Breast epithelium (tissue), 4 donors: ENCODE measurements around the gene ACOX2. TPM values are rescaled to one million over a fixed set of nuclear protein-coding genes. Genes with fewer than 3 reads are reported as not detected.

ENCODE experiments used
- DNase-seq, 2 donors: peaks; one replicate each; pipeline ENCODE4 v3.0.0-alpha.2; 2019; ENCODE audit warnings: low spot score in 2 of 2
- H3K27ac ChIP-seq, 2 donors: fragments of 200-600 bp; sonication (generic) in 1 of 2; one replicate each; pipeline ENCODE4 v1.5.1; 2016 to 2019; ENCODE audit warnings: mild to moderate bottlenecking in 1 of 2
- H3K27me3 ChIP-seq, 2 donors: fragments of 200-600 bp; sonication (generic) in 1 of 2; one replicate each; pipeline versions ENCODE4 v1.5.1 to v1.6.0; 2017 to 2019; ENCODE audit warnings: control low read depth in 1 of 2, mild to moderate bottlenecking in 1 of 2
- H3K36me3 ChIP-seq: fragments of 200-600 bp; one replicate; pipeline ENCODE4 v1.5.1; 2019
- H3K4me1 ChIP-seq, 2 donors: fragments of 200-600 bp; sonication (generic); one replicate each; pipeline ENCODE4 v1.5.1; 2016 to 2019; ENCODE audit warnings: control low read depth in 1 of 2
- H3K4me3 ChIP-seq, 3 donors: fragments of 200-600 bp; sonication (generic); 1 replicate in 2 of 3; 2 replicates in 1 of 3; pipeline ENCODE4 v1.5.1; 2016 to 2019; ENCODE audit warnings: mild to moderate bottlenecking in 3 of 3, moderate library complexity in 2 of 3
- H3K9me3 ChIP-seq, 2 donors: fragments of 200-600 bp; sonication (generic) in 1 of 2; one replicate each; pipeline ENCODE4 v1.5.1; 2016 to 2019; ENCODE audit warnings: control low read depth in 1 of 2
- CTCF ChIP-seq, 3 donors: fragments of 450-650 bp; IDR thresholded peaks; one replicate each; pipeline ENCODE4 v1.5.1; 2016 to 2017; ENCODE audit warnings: antibody characterized with exemption in 3 of 3, mild to moderate bottlenecking in 3 of 3, moderate library complexity in 3 of 3
- POLR2A ChIP-seq: fragments of 450-650 bp; IDR thresholded peaks from one replicate; pipeline ENCODE4 v1.6.1; 2016; ENCODE audit warnings: antibody characterized with exemption, mild to moderate bottlenecking, moderate library complexity
- POLR2AphosphoS5 ChIP-seq, 3 donors: sonication (generic); formaldehyde crosslinking; IDR thresholded peaks; one replicate each; pipeline ENCODE4 v1.6.1; 2017; ENCODE audit warnings: antibody characterized with exemption in 3 of 3
- intact Hi-C: fragments of 100-400 bp; cut with DNase I; formaldehyde crosslinking; loops from one replicate; pipeline ENCODE4 v1.15.1; 2023; ENCODE audit warnings: low total_unique reads
- total RNA-seq, 3 donors: library from RNA; depleted of rRNA; stranded (reverse); fragments of >200 nt; gene quantifications; one replicate each; pipeline ENCODE4 v1.1.0, GENCODE V29; 2016

The ACOX2 gene
- total RNA-seq, 3 donors from 2014 or later: 12.1 to 31.5 (median 17.6) TPM

GRCh38 chr3:58482917-58483636 lies 53.9 kb downstream of the ACOX2 start:
- Histone ChIP-seq H3K4me1 (no peaks in the 10 kb centered on the region), H3K36me3 (no peaks in the 10 kb centered on the region), H3K27ac (no peak overlapping the region), H3K27me3 (no peaks in the 10 kb centered on the region), H3K9me3 (no peaks in the 10 kb centered on the region), H3K4me3 (no peak overlapping the region)
- no peak for DNase-seq
- intact Hi-C loops: no loop called here
- TF ChIP-seq POLR2AphosphoS5 (IDR thresholded peaks at IDR 0.05): no peak
- no peak for TF ChIP-seq CTCF (IDR thresholded peaks at IDR 0.05)
- TF ChIP-seq POLR2A: no peak

GRCh38 chr3:58480309-58480708 lies 56.7 kb downstream of the ACOX2 start:
- DNase-seq: no peak
- TF ChIP-seq CTCF (IDR thresholded peaks at IDR 0.05): no peak
- TF ChIP-seq POLR2AphosphoS5 (IDR thresholded peaks at IDR 0.05): no peak
- no peak for TF ChIP-seq POLR2A
- no peaks in the 10 kb centered on the region for H3K4me1 ChIP-seq
- H3K36me3 ChIP-seq: no peaks in the 10 kb centered on the region
- H3K9me3 ChIP-seq: no peaks in the 10 kb centered on the region
- H3K27ac ChIP-seq: no peak overlapping the region
- intact Hi-C loops: loop anchor here (1.0 kb wide), 1 partner anchor 23 kb away; no protein-coding TSS in a partner anchor
- H3K27me3 ChIP-seq: no peaks in the 10 kb centered on the region
- H3K4me3 ChIP-seq: no peak overlapping the region

GRCh38 chr3:58478781-58479180 lies 58.2 kb downstream of the ACOX2 start:
- Histone ChIP-seq H3K4me1 (no peaks in the 10 kb centered on the region), H3K9me3 (no peaks in the 10 kb centered on the region), H3K27ac (no peak overlapping the region), H3K4me3 (no peak overlapping the region), H3K27me3 (no peaks in the 10 kb centered on the region), H3K36me3 (no peaks in the 10 kb centered on the region)
- intact Hi-C loops: no loop called here
- no peak for DNase-seq
- TF ChIP-seq POLR2A (no peak), CTCF (IDR thresholded peaks at IDR 0.05) (no peak), POLR2AphosphoS5 (IDR thresholded peaks at IDR 0.05) (no peak)

- Histone ChIP-seq H3K4me3 (no peak overlapping the region), H3K4me1 (no peaks in the 10 kb centered on the region), H3K9me3 (no peaks in the 10 kb centered on the region), H3K27me3 (no peaks in the 10 kb centered on the region), H3K36me3 (no peaks in the 10 kb centered on the region), H3K27ac (no peak overlapping the region)
- intact Hi-C loops: no loop called here
- DNase-seq: no peak
- no peak for TF ChIP-seq CTCF (IDR thresholded peaks at IDR 0.05)
- no peak for TF ChIP-seq POLR2A
- TF ChIP-seq POLR2AphosphoS5 (IDR thresholded peaks at IDR 0.05): no peak
Observed at GRCh38 chr3:58474967-58475578, 61.9 kb downstream of the ACOX2 start.

GRCh38 chr3:58474348-58474911 lies 62.6 kb downstream of the ACOX2 start:
- Histone ChIP-seq H3K27me3 (no peaks in the 10 kb centered on the region), H3K9me3 (no peaks in the 10 kb centered on the region), H3K27ac (no peak overlapping the region), H3K36me3 (no peaks in the 10 kb centered on the region), H3K4me1 (no peaks in the 10 kb centered on the region), H3K4me3 (no peak overlapping the region)
- no peak for DNase-seq
- TF ChIP-seq CTCF (IDR thresholded peaks at IDR 0.05): no peak
- TF ChIP-seq POLR2AphosphoS5 (IDR thresholded peaks at IDR 0.05): no peak
- no peak for TF ChIP-seq POLR2A
- intact Hi-C loops: no loop called here
